NCI-H446 treated with DMSO at 0.1 percent for 48 hours (cell line): Measurements from ENCODE around the gene PTCH1.

Experiments used
- DNase-seq: peaks from one replicate; lab custom pipeline; 2025; lab: John Stamatoyannopoulos, UW

The PTCH1 gene

GRCh38 chr9:95462249-95463147, 54.3 kb downstream of the PTCH1 start:
- DNase-seq: peak; percentile 54

DNA sequence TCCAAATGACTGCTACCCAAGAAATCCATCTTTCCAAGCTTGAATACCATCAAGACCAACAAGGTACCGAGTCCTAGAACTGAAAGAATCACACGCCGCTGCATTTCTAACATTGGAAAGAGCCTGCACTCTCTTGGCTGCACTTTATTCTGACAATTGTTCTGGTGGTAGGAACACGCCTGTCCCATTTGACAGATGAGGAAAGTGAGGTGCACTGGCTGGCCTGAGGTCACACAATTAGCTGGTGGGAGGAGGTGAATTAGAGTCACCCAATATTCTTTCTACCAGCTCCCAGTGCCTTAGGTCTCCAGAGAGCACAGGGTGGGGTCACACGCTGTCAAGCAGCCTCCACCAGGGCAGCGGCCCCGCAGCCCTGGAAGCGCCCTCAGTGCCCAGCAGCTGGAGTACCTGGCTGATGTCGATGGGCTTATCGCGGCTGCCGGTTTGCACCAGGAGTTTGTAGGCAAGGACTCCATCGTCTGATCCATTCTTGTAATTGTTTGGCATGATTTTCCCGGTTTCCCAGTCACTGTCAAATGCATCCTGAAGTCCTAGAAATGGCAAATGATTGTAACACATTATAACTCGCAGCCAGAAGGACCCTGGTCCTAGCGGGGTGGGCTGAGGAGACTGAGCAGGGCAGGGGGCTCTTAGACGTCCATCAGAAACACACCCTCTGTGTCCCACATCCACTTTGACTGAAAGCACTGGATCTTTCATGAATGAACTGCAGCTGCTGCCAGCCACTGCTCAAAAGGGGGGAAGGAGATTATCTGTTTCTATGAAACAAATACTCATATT, 55.1 kb downstream of the PTCH1 start:
- DNase-seq: no peak

DNA sequence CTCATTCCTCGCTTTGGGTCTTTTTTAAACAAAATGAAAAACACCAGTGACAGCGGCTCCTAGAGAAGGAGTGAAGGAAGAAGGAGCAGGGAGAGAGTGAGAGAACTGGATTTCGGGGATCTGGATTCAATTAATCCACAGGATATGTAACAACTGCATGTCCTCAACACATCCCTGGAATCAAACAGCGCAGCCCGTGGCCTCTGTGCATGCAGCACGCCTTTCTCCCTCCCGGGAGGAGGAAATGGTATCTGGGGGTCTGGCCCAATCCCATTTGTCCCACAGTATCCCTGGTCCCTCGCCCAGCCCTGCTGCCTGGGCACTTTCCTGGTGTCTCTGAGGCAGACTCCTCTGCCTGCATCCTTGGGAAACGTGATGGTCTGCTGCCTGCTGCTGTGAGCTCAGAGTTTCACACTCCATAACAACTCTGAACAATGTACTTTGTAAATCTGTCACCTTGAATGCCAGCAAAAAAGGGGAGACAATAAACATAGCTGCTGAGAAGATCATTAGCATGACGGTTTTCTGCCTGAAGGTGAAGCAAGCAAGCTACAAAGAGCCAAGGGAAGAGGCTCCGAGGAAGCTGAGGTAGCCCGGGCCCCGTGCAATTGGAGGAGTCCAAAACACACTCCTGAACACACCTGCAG, 56.1 kb downstream of the PTCH1 start:
- no peak for DNase-seq

GRCh38 chr9:95459851-95460517, 56.8 kb downstream of the PTCH1 start:
- peak; percentile 46 for DNase-seq

DNA sequence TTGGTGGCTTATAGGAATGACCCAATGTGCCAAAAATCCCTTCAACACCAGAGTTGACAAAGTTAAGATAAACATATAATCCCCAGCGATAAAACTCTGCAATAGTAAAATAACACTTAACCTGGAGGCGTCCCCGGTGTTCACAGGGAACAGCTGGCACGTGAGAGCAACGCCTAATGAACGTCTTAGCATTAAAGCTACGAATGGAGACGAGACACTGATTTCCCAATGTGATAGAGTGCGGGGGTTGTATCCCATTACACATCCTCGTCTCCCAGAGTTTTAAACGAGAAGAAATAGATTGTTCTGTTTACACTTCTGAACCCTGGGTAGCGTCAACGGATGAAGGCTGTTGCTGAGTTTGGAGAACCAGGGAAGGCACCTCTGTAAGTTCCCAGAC, 57.6 kb downstream of the PTCH1 start:
- no peak for DNase-seq

- no peak for DNase-seq
These were observed 58.1 kb downstream of the PTCH1 start for GRCh38 chr9:95458666-95459065.

GRCh38 chr9:95457769-95458168, 59.0 kb downstream of the PTCH1 start:
- no peak for DNase-seq

- no peak for DNase-seq
These were observed 61.1 kb downstream of the PTCH1 start for GRCh38 chr9:95455714-95456113.

GRCh38 chr9:95452176-95452575, 64.6 kb downstream of the PTCH1 start:
- DNase-seq: no peak

- no peak for DNase-seq
These were observed 65.7 kb downstream of the PTCH1 start for GRCh38 chr9:95451065-95451426.

- no peak for DNase-seq
These were observed 66.4 kb downstream of the PTCH1 start for GRCh38 chr9:95450171-95451064.

DNA sequence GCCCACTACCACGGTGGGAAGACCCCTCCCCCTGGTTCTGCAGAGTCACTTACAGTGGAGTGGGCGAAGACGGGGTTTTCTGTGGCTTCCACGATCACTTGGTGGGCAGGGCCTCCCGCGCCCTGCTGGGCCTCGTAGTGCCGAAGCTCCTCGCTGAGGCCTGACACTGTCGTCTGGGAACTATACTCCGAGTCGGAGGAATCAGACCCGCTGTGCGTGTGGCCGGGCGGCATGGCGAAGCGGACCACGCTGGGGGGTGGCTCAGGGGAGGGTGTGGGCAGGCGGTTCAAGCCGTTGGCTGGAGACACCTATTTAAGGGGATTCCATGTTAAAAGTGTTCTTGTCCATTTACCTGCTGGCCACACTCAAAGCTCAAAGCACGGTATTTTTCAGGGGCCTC, 67.8 kb downstream of the PTCH1 start:
- DNase-seq: no peak

- DNase-seq: no peak
These were observed 68.9 kb downstream of the PTCH1 start for GRCh38 chr9:95447660-95448420.

DNA sequence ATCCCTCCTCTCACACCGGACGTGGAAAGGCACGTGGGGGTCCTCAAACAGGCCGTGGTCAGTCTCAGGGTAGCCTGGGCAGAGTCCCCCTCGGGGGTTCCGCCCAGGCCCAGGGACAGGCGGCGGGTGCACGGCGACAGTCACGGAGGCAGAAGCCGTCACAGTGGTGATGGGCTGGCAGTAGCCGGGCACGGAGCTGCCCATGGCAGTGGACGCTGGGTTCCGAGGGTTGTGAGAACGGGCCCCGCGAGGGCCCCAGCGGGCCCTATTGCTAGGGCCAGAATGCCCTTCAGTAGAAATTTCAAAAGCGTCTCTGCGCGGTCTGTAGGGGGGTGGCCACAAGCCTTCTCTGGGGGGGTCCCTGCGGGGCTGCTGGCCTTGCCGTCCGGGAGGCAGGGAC, 69.8 kb downstream of the PTCH1 start:
- no peak for DNase-seq

DNA sequence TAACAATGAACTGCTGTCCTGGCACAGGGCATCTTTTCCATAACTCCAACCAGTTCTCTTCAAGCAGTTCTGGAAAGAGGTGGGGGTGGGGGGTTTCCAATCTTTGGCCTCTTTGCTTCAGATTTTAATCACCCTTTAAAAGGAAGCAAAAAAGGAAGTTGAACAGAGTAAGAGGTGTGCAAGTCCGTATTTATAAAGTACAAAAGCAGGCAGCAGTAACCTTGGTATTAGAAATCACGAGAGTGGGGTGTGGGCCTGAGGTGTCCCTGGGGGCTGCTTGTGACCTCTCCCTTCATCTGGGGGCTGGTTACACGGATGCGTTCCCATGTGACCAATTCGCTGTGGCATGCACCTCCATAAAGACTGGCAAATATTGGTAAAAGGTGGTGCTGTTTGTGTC, 70.5 kb downstream of the PTCH1 start:
- no peak for DNase-seq

DNA sequence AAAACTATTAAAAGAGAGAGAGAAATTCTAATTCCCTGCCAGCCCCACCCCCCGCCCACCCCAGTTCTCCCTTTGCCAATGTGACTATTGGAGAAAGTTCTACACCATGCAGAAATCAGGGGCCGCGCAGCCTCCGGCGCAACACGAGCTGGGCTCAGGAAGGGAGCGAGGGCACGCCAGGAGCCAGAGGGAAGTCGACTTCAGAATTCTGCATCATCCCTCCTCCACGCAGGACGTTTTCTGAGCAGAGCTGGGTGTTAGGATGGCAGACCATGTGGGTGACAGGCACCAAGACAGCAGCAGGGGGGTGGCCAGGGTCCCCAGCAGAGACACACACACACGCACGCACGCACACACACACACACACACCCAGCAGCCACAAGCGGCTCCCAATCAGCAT, 72.6 kb downstream of the PTCH1 start:
- no peak for DNase-seq

GRCh38 chr9:95443301-95443700, 73.5 kb downstream of the PTCH1 start:
- DNase-seq: no peak

GRCh38 chr9:95441081-95441480, 75.7 kb downstream of the PTCH1 start:
- DNase-seq: no peak

- DNase-seq: no peak
These were observed 76.3 kb downstream of the PTCH1 start for GRCh38 chr9:95440447-95440846.

GRCh38 chr9:95438561-95439357, 78.0 kb downstream of the PTCH1 start:
- DNase-seq: no peak
